CD4-positive, alpha-beta T cell treated with Interleukin-2 at 100 ng/mL for 4 hours (primary cell): Measurements from ENCODE around the gene ZNG1B.
"Not testable (repeated sequence)": the region's sequence is repeated elsewhere in the genome, so short reads cannot be mapped to it uniquely, and the experiment has no call there.

ENCODE experiments used
- DNase-seq: peaks from one replicate; pipeline ENCODE4 v3.0.0-alpha.2; 2020; ENCODE audit warnings: low spot score

The ZNG1B gene

DNA sequence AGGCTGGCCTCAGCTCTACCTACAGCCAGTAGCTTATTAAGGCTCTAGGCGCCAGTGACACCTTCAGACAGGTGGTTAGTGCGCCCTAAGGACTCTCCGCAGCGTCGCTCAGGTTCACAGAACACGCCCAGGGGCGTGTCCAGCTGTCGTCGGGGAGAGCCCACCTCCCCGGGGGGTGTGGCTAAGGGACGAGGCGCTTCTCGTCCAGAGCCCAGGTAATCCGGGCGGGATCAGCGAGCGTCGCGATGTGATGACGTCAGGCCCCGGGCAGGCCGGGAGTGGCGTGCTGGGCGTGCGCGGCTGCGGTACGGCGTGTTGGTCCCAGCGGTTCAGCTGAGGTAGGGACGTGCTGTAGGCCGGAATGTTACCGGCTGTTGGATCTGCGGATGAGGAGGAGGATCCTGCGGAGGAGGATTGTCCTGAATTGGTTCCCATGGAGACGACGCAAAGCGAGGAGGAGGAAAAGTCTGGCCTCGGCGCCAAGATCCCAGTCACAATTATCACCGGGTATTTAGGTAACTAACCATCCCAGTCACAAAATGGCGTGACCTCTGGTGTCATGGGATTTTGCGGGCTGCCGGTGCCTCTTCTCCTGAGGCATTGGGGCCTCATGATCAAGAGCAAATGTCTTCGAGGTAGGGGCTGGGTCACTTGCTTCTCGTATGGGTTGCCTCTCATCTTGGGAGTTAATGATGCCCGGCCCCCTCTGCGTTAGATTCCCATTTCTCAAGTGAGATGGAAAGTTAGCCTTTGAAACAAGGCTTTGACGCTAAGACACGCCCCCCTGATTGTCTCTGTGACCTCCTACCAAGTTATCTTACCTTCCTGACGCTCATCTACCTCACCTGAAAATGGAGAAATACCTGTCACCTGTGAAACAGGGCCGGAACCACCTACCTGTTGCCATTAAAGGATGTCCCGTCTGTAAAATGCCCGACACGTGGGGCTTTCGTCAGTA lies at the start of gene ZNG1B:
Gene ZNG1B, plus strand, starts transcription at position 184 of the 958 bp plus-strand sequence. Its CDS starts 178 bp downstream, at position 362.
- peak; percentile 85 for DNase-seq

GRCh38 chr2:113390124-113390849 lies 47.2 kb upstream of the ZNG1B start:
- peak; percentile 81 for DNase-seq

DNA sequence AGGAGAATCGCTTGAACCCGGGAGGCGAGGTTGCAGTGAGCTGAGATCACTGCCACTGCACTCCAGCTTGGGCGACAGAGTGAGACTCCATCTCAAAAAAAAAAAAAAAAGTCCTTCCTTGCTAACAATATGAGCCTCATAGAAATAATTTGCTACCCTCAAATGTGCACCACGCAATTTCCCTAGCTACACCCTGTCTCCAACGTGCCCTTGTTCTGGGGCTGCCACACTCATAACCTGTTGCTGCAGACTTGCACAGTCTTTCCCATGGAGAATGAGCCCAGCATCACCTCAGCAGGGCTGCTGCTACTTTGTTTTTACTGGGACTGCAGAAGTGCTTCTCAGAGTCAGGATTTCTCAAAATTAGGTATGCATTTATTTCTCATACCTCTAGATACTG lies 46.4 kb upstream of the ZNG1B start:
- no peak for DNase-seq

DNA sequence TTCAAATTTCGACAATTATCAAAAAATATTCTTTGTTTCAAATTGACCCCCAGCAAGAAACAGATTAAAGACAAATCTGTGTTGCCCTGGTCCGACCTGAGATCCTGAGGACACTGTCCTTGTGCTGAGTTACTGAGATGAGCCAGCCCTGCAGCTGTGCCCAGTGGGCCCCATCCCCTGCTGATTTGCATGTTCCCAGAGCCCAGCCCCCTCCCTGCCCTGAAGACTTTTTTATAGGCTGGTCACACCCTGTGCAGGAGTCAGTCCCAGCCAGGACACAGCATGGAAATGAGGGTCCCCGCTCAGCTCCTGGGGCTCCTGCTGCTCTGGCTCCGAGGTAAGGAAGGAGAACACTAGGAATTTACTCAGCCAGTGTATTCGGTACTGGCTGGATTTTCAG lies 31.4 kb upstream of the ZNG1B start:
- no peak for DNase-seq

DNA sequence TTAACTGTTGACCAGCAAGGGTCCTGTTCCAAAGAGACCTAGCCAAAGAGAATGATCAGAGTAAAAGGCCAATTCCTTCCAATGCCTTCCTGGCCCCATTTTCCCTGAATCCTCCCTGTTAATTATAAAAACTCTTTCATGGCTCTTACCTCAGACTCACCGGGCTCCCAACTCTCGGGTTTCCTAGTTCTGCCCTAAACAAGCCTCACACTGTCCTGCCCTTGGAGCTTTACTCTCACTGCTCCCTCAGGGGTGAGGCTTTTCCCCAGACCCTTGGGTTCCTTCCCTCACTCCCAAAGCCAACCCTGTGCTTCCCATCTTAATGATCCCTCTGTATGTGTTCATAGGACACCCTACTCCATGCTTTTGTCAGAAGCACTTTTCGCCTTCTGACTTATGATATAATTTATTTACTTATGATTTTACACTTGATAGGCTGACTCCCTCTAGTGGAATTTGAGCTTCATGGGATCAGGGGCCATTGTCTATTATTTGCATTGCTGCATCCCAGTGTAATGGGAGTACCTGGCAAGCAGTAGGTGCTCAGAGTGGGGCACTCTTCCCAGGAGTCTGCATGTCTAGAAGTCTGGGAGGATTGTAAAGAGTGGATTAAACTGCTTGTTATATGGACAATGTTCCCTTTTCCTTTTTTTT lies 29.9 kb upstream of the ZNG1B start:
- no peak for DNase-seq

GRCh38 chr2:113411725-113412352 lies 25.7 kb upstream of the ZNG1B start:
- not testable (repeated sequence) for DNase-seq

DNA sequence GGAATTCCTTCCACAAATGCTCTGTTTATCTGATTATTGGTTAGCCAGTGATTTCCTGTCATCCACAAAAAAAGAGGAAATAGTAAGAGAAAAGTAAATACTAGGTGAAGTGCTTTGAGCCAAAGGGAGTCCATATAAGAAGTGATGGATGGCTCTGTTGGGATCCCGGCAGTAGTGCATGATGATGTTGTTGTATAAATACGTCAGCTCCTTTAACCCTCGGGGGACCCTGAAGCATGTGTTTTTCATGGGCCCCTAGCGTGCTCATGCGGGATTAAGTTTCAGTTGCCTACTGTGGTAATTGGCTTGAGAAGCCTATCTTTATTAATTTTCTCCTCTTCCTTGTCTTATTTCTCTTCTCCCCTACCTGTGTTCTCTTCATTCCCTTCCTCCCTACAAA lies 24.7 kb upstream of the ZNG1B start:
- DNase-seq = not testable (repeated sequence)

DNA sequence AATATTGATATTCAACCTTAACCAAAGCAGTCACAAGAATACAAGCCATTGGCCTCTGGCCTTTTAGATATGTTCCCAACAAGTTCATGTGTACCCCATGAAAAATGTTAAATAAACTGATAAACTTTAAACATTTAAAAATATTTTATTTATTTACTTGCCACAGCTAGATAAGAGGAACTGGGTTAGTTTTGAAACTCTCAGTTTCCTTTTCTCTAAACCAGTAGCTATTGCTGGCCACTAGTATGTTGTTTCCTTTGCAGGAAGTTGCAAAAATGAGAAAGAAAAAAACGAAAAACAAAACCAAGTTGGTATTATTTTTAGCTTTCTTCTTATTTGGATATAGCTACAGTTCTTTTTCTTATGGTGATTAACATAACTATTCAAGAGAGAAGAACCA lies 5.7 kb upstream of the ZNG1B start:
- not testable (repeated sequence) for DNase-seq

GRCh38 chr2:113433468-113433867 lies 4.0 kb upstream of the ZNG1B start:
- not testable (repeated sequence) for DNase-seq

GRCh38 chr2:113465770-113466169 lies 28.3 kb downstream of the ZNG1B start:
- not testable (repeated sequence) for DNase-seq

GRCh38 chr2:113476688-113477368 lies 39.3 kb downstream of the ZNG1B start:
- not testable (repeated sequence) for DNase-seq

GRCh38 chr2:113496527-113496926 lies 59.0 kb downstream of the ZNG1B start:
- not testable (repeated sequence) for DNase-seq

GRCh38 chr2:113498365-113498764 lies 60.9 kb downstream of the ZNG1B start, which contains the start of gene FOXD4L1:
Gene FOXD4L1 (plus strand): TSS chr2:113498665. CDS start chr2:113499257, 592 bp downstream.
- not testable (repeated sequence) for DNase-seq

DNA sequence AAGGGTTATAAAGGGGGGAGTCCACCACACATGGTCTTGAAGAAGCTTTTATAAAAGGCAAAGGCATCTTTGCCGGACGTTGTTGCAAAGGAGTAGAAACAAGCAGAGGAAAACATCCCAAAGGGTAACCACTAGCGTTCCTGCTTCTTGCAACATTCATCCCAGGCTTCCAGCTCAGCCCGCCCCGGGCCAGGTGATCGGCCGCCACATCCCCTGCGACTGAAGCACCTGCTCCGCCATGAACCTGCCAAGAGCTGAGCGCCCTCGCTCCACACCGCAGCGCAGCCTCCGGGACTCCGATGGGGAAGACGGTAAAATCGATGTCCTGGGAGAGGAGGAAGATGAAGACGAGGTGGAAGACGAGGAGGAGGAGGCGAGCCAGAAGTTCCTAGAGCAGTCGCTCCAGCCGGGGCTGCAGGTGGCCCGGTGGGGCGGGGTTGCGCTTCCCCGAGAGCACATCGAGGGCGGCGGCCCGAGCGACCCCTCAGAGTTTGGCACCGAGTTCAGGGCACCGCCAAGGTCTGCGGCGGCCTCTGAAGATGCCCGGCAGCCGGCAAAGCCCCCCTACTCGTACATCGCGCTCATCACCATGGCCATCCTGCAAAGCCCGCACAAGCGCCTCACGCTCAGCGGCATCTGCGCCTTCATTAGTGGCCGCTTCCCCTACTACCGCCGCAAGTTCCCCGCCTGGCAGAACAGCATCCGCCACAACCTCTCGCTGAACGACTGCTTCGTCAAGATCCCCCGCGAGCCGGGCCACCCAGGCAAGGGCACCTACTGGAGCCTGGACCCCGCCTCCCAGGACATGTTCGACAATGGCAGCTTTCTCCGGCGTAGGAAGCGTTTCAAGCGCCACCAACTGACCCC lies 61.8 kb downstream of the ZNG1B start:
- not testable (repeated sequence) for DNase-seq

DNA sequence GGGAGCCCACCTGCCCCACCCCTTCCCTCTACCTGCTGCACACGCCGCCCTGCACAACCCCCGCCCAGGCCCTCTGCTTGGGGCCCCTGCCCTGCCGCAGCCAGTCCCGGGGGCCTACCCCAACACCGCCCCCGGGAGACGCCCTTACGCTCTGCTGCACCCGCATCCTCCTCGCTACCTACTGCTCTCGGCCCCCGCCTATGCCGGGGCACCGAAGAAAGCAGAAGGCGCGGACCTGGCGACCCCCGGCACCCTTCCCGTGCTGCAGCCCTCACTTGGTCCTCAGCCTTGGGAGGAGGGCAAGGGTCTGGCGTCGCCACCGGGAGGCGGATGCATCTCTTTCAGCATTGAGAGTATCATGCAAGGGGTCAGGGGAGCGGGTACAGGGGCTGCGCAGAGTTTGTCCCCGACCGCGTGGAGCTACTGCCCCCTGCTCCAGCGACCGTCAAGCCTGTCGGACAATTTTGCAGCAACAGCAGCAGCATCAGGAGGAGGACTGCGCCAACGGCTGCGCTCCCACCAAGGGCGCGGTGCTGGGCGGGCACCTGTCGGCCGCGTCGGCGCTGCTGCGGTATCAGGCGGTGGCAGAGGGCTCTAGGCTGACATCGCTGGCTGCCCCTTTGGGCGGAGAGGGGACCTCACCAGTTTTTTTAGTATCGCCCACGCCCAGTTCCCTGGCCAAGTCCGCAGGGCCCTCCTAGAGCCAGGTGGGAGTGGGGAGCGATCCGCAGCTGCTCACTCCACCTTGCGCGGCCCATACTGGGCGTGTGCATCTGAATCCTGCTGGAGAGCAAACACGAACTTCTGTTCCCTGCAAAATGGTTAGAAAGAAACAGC lies 62.6 kb downstream of the ZNG1B start:
- DNase-seq = not testable (repeated sequence)

GRCh38 chr2:113500723-113501038 lies 63.2 kb downstream of the ZNG1B start:
- peak; percentile 24 for DNase-seq

DNA sequence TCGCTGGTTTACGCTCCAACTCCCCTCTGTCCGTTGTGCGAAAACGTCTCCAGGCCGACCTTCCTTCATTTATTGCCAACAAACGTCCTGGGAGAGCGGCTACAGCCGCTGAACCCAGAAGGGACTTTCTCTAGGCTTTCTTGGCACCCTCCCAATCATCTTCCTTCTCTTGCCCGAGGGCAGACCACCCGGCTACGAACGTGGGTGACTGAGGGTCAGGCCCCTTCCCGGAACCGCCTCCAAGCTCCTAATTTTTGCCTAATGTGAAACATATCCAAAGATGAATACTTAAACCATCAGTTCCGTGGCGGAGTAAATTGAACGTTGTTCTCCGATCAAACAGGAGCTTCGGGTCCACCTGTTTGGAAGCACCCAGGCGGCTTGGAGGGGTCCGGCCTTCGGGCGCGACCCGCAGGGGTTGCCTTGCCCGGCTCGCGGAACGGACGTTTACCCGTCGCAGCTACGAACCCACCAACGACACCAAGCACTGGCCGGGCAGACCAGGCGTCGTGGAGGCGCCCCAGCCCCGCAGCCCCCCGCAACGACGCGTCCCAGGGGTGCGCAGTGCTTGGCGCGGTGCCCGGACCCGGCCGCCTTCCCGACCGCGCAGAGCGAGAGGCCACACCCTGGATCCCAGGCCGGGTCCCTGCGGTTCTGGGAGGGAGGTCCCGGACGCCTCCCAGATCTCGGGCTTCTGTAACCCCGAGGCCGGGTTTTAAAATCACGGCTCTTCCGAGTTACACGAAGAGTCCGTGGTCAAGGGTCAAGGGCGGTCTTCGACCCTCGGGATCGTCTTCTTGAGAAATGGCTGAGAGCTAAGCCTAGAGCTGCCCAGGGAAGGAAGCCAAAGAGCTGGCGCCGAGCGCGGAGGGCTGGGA lies 65.0 kb downstream of the ZNG1B start:
- DNase-seq = not testable (repeated sequence)
